ENCODE data around the gene RAB20.

RAB20 gene

GRCh38 chr13:110519046-110519445, 42.5 kb downstream of the RAB20 start:
- no peak for TF ChIP-seq CTCF (IDR thresholded peaks at IDR 0.05; ENCODE audit: insufficient read depth, missing control alignments)
- FAIRE-seq (no peak), DNase-seq (ENCODE audit: insufficient read length, low spot score) (no peak)

- no peak for DNase-seq (ENCODE audit: insufficient read length, low spot score)
- TF ChIP-seq CTCF (IDR thresholded peaks at IDR 0.05; ENCODE audit: insufficient read depth, missing control alignments), result no peak
- no peak for FAIRE-seq
Observed at GRCh38 chr13:110518571-110518970, 43.0 kb downstream of the RAB20 start.

- FAIRE-seq, result no peak
Observed at GRCh38 chr13:110518226-110518525, 43.3 kb downstream of the RAB20 start.

GRCh38 chr13:110517505-110518225, 43.9 kb downstream of the RAB20 start:
- no peak for TF ChIP-seq CTCF (IDR thresholded peaks at IDR 0.05; ENCODE audit: insufficient read depth, missing control alignments)
- DNase-seq (ENCODE audit: insufficient read length, low spot score) (no peak), FAIRE-seq (no peak)

More at GRCh38 chr13:110518226-110518525, 43.3 kb downstream of the RAB20 start:
- no peak for DNase-seq (ENCODE audit: insufficient read length, low spot score)
- no peak for TF ChIP-seq CTCF (IDR thresholded peaks at IDR 0.05; ENCODE audit: insufficient read depth, missing control alignments)

- FAIRE-seq (no peak), DNase-seq (ENCODE audit: insufficient read length, low spot score) (no peak)
- TF ChIP-seq CTCF (IDR thresholded peaks at IDR 0.05; ENCODE audit: insufficient read depth, missing control alignments), result no peak
Observed at GRCh38 chr13:110516500-110516899, 45.0 kb downstream of the RAB20 start.

- no peak for TF ChIP-seq CTCF (IDR thresholded peaks at IDR 0.05; ENCODE audit: insufficient read depth, missing control alignments)
- FAIRE-seq (no peak), DNase-seq (ENCODE audit: insufficient read length, low spot score) (no peak)
Observed at GRCh38 chr13:110512198-110512740, 49.3 kb downstream of the RAB20 start.

- DNase-seq (ENCODE audit: insufficient read length, low spot score) (no peak), FAIRE-seq (no peak)
- no peak for TF ChIP-seq CTCF (IDR thresholded peaks at IDR 0.05; ENCODE audit: insufficient read depth, missing control alignments)
Observed at GRCh38 chr13:110511509-110512181, 49.9 kb downstream of the RAB20 start.
